NT2/D1 (cell line): ENCODE results near the gene SNAPC4.

ENCODE experiments used
- SUZ12 ChIP-seq: IDR thresholded peaks from 2 replicates; pipeline ENCODE4 v1.6.1; 2011; ENCODE audit not compliant: insufficient read length, insufficient read depth; ENCODE audit errors: extremely low read depth
- YY1 ChIP-seq: IDR thresholded peaks from 2 replicates; pipeline ENCODE4 v1.6.1; 2011; ENCODE audit not compliant: insufficient read length, insufficient read depth
- ZNF274 ChIP-seq: IDR thresholded peaks from 2 replicates; pipeline ENCODE4 v1.6.1; 2011; ENCODE audit warnings: mild to moderate bottlenecking, low read depth, low read length

DNA sequence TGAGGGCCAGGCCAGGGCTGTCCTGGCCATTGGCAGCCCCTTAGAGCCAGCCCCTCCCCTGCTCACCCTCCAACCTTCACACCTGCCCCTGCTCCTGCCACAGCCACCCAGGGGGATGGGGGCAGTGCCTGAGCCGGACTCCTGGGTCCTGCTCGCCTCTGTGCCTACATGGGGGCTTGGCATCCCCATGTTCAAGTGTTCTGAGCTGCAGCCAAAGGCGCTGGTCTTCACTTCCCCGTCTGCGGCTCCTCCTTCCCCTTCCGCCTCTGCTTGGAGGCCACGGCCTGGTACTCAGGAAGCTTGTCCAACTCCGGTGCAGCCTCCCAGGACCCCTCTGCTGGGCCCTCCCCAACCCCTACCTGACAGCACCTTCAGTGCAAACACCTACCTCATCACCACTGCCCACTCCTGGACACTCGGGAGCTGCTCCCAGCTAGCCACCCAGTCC is 34.2 kb downstream of the SNAPC4 start:
- TF ChIP-seq YY1 (no peak), ZNF274 (no peak), SUZ12 (no peak)
